ENCODE results near the gene CCK. TPM values are rescaled to one million over a fixed set of nuclear protein-coding genes. Genes with fewer than 3 reads are reported as not detected.

CCK gene
- total RNA-seq, 2 donors from 2014 or later = not detected

- no peaks in the 10 kb centered on the region for H3K36me3 ChIP-seq (replicated peaks in 1 of 2; ENCODE audit: insufficient read depth in 1 of 2, low read depth in 2 of 2)
- ATAC-seq (no peak), DNase-seq (no peak)
- TF ChIP-seq CTCF (IDR thresholded peaks at IDR 0.05) (no peak), POLR2A (IDR thresholded peaks at IDR 0.05) (no peak)
- no peaks in the 10 kb centered on the region for H3K4me1 ChIP-seq
- 62 to 70% methylated on average over 3 of the region's 3 CpGs for WGBS, 2 donors
- no peak overlapping the region for H3K4me3 ChIP-seq
- no peaks in the 10 kb centered on the region for H3K27me3 ChIP-seq
- intact Hi-C loops (cut with DNase I) = no loop called here
- H3K27ac ChIP-seq = no peak overlapping the region
- peaks cover 0 to 16% (median 0%) of the 10 kb centered on the region in 3 donors for H3K9me3 ChIP-seq
Measured at GRCh38 chr3:42276141-42277132, 10.5 kb upstream of the CCK start.

GRCh38 chr3:42275217-42275616 is 9.2 kb upstream of the CCK start:
- no peak for ATAC-seq
- Histone ChIP-seq H3K27ac (no peak overlapping the region), H3K9me3 (peaks cover 0 to 16% (median 0%) of the 10 kb centered on the region in 3 donors), H3K27me3 (no peaks in the 10 kb centered on the region), H3K4me1 (no peaks in the 10 kb centered on the region), H3K36me3 (replicated peaks in 1 of 2; ENCODE audit: insufficient read depth in 1 of 2, low read depth in 2 of 2) (no peaks in the 10 kb centered on the region), H3K4me3 (no peak overlapping the region)
- intact Hi-C loops (cut with DNase I) = no loop called here
- WGBS, 2 donors = 56 to 59% methylated on average over 1 of the region's 1 CpG
- DNase-seq = no peak
- TF ChIP-seq CTCF (IDR thresholded peaks at IDR 0.05) (no peak), POLR2A (IDR thresholded peaks at IDR 0.05) (no peak)

- H3K4me3 ChIP-seq = no peak overlapping the region
- no peak overlapping the region for H3K27ac ChIP-seq
- ATAC-seq (no peak), DNase-seq (no peak)
- H3K27me3 ChIP-seq = no peaks in the 10 kb centered on the region
- no peaks in the 10 kb centered on the region for H3K4me1 ChIP-seq
- intact Hi-C loops (cut with DNase I) = no loop called here
- peaks cover 0 to 11% (median 0%) of the 10 kb centered on the region in 3 donors for H3K9me3 ChIP-seq
- TF ChIP-seq POLR2A (IDR thresholded peaks at IDR 0.05) (no peak), CTCF (IDR thresholded peaks at IDR 0.05) (no peak)
- no peaks in the 10 kb centered on the region for H3K36me3 ChIP-seq (replicated peaks in 1 of 2; ENCODE audit: insufficient read depth in 1 of 2, low read depth in 2 of 2)
Measured at GRCh38 chr3:42274266-42274665, 8.3 kb upstream of the CCK start.

GRCh38 chr3:42273361-42273760 is 7.4 kb upstream of the CCK start:
- 33 to 58% methylated on average over 2 of the region's 2 CpGs for WGBS, 2 donors
- no peak for TF ChIP-seq POLR2A (IDR thresholded peaks at IDR 0.05)

GRCh38 chr3:42271786-42272185 is 5.8 kb upstream of the CCK start:
- TF ChIP-seq CTCF (IDR thresholded peaks at IDR 0.05) = no peak
- no peak for TF ChIP-seq POLR2A (IDR thresholded peaks at IDR 0.05)
- no peak for DNase-seq
- H3K9me3 ChIP-seq = peaks cover 0 to 11% (median 0%) of the 10 kb centered on the region in 3 donors
- no peaks in the 10 kb centered on the region for H3K36me3 ChIP-seq (replicated peaks in 1 of 2; ENCODE audit: insufficient read depth in 1 of 2, low read depth in 2 of 2)
- ATAC-seq = no peak
- no peak overlapping the region for H3K4me3 ChIP-seq
- no peaks in the 10 kb centered on the region for H3K4me1 ChIP-seq
- intact Hi-C loops (cut with DNase I) = no loop called here
- H3K27ac ChIP-seq = no peak overlapping the region
- H3K27me3 ChIP-seq = no peaks in the 10 kb centered on the region

More at GRCh38 chr3:42273361-42273760, 7.4 kb upstream of the CCK start:
- DNase-seq (no peak), ATAC-seq (no peak)
- Histone ChIP-seq H3K4me1 (no peaks in the 10 kb centered on the region), H3K27ac (no peak overlapping the region), H3K36me3 (replicated peaks in 1 of 2; ENCODE audit: insufficient read depth in 1 of 2, low read depth in 2 of 2) (no peaks in the 10 kb centered on the region), H3K9me3 (peaks cover 0 to 11% (median 0%) of the 10 kb centered on the region in 3 donors), H3K4me3 (no peak overlapping the region), H3K27me3 (no peaks in the 10 kb centered on the region)
- intact Hi-C loops (cut with DNase I) = no loop called here
